Measurements from ENCODE around the gene NPTX2.

The NPTX2 gene

DNA sequence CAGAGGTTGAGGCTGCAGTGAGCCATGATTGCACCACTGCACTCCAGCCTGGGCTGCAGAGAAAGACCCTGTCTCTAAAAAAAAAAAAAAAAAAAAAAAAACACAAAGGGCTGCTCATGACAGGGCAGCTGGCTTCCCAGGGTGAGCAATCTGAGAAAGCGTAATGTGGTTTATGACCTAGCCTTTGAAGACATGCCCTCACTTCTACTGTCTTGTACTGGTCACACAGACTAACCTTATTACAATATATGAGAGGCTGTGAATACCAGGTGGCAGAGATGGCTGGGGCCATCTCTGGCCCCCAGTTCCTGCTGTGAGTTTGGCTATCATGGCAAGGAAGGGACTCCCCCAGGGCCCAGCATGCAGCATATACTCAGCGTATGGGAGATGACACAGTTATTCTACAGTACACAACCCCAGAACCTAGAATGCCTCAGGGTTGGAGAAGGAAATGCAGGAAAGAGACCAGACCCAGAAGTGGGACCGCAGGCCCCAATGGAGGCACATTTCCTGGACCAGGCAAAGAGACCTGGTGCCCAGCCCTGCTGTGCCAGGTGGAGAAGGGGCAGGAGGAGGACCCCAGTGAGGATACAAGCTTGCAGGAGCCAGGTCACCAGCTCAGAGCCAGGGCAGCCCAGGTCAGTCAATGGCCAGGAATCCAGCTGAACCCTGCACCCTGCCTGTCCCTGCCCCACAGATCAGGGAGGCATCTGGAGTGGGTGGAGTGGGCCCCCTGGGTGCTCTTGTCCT is 26.3 kb downstream of the NPTX2 start:
- DNase-seq (ENCODE audit: low spot score) = no peak
- TF ChIP-seq, protein P1, sequence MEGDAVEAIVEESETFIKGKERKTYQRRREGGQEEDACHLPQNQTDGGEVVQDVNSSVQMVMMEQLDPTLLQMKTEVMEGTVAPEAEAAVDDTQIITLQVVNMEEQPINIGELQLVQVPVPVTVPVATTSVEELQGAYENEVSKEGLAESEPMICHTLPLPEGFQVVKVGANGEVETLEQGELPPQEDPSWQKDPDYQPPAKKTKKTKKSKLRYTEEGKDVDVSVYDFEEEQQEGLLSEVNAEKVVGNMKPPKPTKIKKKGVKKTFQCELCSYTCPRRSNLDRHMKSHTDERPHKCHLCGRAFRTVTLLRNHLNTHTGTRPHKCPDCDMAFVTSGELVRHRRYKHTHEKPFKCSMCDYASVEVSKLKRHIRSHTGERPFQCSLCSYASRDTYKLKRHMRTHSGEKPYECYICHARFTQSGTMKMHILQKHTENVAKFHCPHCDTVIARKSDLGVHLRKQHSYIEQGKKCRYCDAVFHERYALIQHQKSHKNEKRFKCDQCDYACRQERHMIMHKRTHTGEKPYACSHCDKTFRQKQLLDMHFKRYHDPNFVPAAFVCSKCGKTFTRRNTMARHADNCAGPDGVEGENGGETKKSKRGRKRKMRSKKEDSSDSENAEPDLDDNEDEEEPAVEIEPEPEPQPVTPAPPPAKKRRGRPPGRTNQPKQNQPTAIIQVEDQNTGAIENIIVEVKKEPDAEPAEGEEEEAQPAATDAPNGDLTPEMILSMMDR (IDR thresholded peaks at IDR 0.05; ENCODE audit: extremely low read depth, missing control alignments) = no peak

DNA sequence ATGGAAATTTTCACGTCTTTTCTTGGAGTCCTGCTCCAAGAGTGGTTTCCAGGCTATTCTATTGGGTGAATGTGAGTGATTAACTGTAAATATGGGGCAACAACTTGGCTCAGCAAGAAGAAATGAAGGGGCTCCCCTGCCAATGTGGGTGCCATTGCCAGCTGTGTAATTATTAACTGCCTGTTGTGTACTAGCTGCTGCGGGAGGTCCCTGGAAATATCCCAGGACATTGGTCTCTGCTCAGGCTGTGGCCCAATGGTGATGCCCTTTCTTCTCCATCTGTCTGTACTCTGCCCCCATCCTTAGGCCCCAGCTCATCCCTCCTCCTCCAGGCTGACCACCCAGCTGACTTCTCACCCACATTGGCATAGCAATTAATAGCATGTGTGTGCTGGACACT is 29.4 kb downstream of the NPTX2 start:
- TF ChIP-seq, protein P1 (IDR thresholded peaks at IDR 0.05; ENCODE audit: extremely low read depth, missing control alignments) = no peak
- DNase-seq (ENCODE audit: low spot score) = no peak

DNA sequence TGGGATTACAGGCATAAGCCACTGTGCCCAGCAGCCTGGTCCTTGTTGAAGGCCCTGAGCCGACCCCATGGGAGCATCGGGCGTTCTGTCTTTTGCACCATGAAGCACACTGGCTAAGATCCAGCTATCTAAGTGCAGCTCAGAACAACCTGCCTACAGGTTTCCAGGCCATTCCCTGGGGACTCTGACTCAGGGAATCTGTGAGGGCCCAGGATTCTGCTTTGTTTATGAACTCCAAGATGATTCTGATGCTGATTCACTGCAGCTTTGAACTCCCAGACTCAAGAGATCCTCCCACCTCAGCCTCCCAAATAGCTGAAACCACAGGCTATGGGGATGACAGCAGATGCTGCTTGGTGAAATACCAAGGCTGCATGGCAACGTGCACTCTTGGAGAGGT is 30.2 kb downstream of the NPTX2 start:
- DNase-seq (ENCODE audit: low spot score) = no peak
- TF ChIP-seq, protein P1 (IDR thresholded peaks at IDR 0.05; ENCODE audit: extremely low read depth, missing control alignments) = no peak

DNA sequence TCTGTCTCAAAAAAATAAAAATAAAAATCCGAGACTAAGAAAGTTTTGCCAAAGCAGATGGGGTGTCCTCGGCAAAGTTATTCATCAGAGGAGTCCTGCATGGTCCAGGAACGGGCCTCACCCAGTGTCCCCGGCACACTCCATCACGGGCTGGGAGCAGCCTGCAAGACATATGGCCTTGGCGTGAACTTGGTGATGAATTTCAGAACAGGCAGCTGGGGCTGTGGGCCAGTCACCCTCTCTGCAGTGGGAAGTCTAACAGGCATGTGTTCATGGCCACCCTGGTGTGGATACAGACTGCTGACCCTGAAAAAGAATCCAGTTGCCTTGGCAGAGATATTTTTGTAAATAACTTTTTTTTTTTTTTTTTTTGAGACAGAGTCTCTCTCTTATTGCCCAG is 34.7 kb downstream of the NPTX2 start:
- TF ChIP-seq, protein P1 (IDR thresholded peaks at IDR 0.05; ENCODE audit: extremely low read depth, missing control alignments) = no peak
- DNase-seq (ENCODE audit: low spot score) = no peak

DNA sequence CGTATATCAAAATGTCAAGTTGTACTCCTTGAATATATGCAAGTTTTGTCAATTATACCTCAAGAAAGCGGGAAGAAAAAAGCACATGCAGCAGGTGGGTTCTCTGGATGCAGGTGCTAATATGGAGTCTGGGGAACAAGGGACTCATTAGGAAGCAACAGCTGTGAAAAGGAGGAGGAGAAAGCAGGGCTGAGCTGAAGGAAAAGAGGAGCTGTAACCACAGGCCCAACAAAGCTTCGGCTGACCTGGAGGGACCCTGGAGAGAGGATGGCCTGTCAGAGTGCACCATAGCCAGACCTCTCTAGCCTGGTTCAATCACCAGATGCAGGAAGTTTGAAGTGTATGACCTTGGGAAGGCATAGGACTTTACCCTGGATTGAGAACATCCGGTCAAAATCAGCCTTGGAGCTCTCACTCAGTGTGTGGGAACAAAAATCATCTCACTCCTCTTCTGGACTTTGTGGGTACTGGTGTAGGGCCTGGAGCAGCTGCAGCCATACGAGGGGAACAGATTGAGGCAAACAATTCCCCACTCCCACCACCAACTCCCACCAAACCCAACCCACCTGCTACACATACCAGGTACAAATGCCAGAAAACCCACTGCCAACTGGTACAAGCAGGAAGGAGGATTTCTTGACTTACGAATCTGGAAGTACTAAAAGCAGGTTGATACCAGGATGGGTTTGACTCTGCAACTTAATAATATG is 36.7 kb downstream of the NPTX2 start:
- TF ChIP-seq, protein P1 (IDR thresholded peaks at IDR 0.05; ENCODE audit: extremely low read depth, missing control alignments) = no peak
- no peak for DNase-seq (ENCODE audit: low spot score)

DNA sequence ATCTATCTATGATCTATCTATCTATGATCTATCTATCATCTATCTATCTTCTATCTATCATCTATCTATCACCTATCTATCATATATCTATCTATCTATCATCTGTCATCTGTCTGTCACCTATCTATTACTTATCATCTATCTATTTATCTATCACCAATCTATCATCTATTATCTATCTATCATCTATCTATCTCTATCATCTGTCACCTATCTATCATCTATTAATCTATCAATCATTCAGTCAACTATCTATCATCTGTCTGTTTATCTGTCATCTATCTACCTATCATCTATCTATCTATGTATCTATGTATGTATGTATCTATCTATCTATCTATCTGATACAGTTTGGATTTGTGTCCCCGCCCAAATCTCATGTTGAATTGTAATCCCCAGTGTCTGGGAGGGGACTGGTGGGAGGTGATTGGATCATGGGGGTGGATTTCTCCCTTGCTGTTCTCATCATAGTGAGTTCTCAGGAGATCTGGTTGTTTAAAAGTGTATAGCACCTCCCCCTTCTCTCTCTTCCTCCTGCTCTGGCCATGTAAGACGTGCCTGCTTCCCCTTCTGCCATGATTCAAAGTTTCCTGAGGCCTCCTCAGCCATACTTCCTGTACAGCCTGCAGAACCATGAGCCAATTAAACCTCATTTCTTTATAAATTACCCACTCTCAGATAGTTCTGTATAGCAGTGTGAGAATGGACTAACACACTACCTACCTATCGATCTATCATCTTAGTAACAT is 37.6 kb downstream of the NPTX2 start:
- no peak for DNase-seq (ENCODE audit: low spot score)
- TF ChIP-seq, protein P1 (IDR thresholded peaks at IDR 0.05; ENCODE audit: extremely low read depth, missing control alignments) = no peak

DNA sequence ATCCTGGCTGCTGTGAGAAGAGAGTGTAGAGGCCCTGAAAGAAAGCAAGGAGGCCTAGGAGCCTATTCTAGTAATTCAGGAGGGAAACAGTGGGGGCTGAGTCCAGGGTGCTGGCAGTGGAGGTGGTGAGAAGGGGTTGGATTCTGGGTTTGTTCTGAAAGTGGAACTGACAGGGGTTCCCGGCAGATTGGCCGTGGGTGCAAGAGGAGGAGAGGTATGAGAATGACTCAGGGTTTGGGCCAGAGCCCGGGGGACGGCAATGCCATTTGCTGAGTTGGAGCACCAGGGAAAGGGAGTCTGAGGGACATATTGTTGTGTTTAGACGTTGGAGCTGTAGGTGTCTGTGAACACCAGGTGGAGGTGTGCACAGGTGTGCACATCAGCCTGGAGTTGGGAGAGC is 38.5 kb downstream of the NPTX2 start:
- TF ChIP-seq, protein P1 (IDR thresholded peaks at IDR 0.05; ENCODE audit: extremely low read depth, missing control alignments) = no peak
- no peak for DNase-seq (ENCODE audit: low spot score)
